ENCODE data around the gene RAB3D. TPM values are rescaled to one million over a fixed set of nuclear protein-coding genes. Genes with fewer than 3 reads are reported as not detected.

The RAB3D gene, protein sequence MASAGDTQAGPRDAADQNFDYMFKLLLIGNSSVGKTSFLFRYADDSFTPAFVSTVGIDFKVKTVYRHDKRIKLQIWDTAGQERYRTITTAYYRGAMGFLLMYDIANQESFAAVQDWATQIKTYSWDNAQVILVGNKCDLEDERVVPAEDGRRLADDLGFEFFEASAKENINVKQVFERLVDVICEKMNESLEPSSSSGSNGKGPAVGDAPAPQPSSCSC
- total RNA-seq, result 10 to 100 TPM; 33.9 to 81.2 TPM

DNA sequence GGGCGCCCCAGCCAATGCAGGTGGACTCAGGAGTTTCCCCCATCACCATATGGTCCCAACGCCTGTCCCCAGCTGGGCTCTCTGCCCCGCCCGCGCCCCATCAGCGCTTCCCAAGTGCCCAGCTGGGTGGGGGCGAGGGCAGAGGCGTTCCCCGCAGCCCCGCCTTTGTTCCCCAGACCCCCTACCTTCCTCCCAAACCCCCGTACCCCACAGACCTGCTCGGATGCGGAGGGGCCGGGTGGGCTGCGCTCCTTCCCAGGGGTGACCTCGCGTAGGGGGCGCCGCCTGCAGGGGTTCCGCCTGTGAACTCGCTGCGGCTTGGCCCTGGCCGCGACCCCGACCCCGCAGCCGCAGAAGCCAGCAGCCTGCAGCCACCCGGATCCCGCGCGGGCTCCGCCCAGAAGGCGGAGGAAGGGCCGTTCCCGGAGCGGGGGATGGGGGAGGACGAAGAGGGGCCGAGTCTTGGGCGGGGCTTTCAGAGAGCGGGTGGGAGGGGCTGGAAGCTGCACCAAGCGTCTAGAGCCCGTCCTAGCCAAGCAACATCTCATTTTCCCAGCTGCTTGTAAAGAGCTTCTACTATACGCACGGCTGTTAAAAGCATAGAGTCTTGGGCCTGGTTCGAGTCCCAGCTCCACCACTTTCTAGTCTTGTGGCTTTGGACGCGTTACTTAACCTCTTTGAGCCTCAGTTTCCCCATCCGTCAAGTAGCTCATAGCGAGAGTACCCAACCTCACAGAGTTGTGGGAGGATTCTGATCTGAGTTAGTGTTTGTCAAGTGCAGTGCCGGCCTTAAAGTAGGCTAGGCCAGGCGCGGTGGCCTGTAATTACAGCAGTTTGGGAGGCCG is at the start of gene RAB3D:
TSS of gene RAB3D (minus strand) at position 404 of the 845 bp plus-strand sequence. CDS start 2,258 bp downstream, outside the sequence.
- H3K9me3 ChIP-seq, result no peaks in the 10 kb centered on the region
- no peaks in the 10 kb centered on the region for H3K27me3 ChIP-seq (replicated peaks; ENCODE audit: insufficient read depth)
- peak within 1 kb of the TSS; percentile 87 to 90 for H3K27ac ChIP-seq
- peaks cover 12% of the 10 kb centered on the region for H3K4me1 ChIP-seq (replicated peaks)
- TF ChIP-seq, protein P1, sequence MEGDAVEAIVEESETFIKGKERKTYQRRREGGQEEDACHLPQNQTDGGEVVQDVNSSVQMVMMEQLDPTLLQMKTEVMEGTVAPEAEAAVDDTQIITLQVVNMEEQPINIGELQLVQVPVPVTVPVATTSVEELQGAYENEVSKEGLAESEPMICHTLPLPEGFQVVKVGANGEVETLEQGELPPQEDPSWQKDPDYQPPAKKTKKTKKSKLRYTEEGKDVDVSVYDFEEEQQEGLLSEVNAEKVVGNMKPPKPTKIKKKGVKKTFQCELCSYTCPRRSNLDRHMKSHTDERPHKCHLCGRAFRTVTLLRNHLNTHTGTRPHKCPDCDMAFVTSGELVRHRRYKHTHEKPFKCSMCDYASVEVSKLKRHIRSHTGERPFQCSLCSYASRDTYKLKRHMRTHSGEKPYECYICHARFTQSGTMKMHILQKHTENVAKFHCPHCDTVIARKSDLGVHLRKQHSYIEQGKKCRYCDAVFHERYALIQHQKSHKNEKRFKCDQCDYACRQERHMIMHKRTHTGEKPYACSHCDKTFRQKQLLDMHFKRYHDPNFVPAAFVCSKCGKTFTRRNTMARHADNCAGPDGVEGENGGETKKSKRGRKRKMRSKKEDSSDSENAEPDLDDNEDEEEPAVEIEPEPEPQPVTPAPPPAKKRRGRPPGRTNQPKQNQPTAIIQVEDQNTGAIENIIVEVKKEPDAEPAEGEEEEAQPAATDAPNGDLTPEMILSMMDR (IDR thresholded peaks at IDR 0.05), result no peak
- TF ChIP-seq POLR2AphosphoS5 (IDR thresholded peaks at IDR 0.05) (peak; percentile 85), POLR2A (IDR thresholded peaks at IDR 0.05) (peak; percentile 77)
- peak within 1 kb of the TSS; percentile 75 to 83 for H3K4me3 ChIP-seq
- H3K36me3 ChIP-seq, result peaks cover 0 to 14% of the 10 kb centered on the region in 2 donors
- intact Hi-C loops (cut with DNase I), result loop anchor here (5.0 kb wide), 1 partner anchor 38 kb away; no protein-coding TSS in a partner anchor
- peak; percentile 93 for DNase-seq (ENCODE audit: low spot score)
- 5% methylated on average over 53 of the region's 53 CpGs for WGBS

DNA sequence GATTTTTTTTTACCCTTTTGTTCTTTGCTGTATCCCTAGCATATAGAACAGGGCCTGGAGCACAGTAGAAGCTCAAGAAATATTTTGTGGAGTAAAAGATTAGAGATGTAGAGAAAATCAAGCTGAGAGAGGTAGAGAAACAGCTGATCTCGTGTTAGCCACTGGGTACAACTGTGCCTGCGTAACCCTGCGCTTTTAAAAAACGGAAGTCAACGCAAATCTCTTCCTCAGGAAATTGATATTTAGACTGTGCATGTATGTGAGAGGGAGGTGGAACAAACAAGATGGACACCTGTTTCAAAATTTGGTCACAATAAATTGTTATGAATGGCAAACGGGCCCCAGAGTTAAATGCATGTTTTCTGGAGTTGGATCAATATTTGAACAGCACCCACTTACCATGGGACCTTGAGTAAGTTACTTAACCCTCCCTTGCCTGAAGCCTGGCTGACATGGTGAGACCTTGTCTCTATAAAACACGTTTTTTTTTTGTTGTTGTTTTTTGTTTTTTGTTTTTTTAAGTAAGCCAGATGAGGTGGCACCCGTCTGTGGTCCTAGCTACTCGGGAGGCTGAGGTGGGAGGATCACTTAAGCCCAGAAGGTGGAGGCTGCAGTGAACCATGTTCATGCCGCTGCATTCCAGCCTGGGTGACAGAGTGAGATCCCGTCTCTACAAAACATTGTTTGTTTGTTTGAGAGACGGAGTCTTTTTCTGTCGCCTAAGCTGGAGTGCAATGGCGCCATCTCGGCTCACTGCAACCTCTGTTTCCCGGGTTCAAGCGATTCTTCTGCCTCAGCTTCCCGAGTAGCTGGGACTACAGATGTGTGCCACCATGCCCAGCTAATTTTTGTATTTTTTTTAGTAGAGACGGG is 47.9 kb upstream of the RAB3D start:
- H3K27ac ChIP-seq, result no peak overlapping the region
- WGBS, result 77% methylated on average over 19 of the region's 19 CpGs
- no peak for TF ChIP-seq POLR2A (IDR thresholded peaks at IDR 0.05)
- TF ChIP-seq, protein P1 (IDR thresholded peaks at IDR 0.05), result no peak
- TF ChIP-seq POLR2AphosphoS5 (IDR thresholded peaks at IDR 0.05), result no peak
- no peaks in the 10 kb centered on the region for H3K27me3 ChIP-seq (replicated peaks; ENCODE audit: insufficient read depth)
- H3K9me3 ChIP-seq, result no peaks in the 10 kb centered on the region
- peaks cover 7% of the 10 kb centered on the region for H3K4me1 ChIP-seq (replicated peaks)
- DNase-seq (ENCODE audit: low spot score), result no peak
- H3K36me3 ChIP-seq, result no peaks in the 10 kb centered on the region
- no peak overlapping the region for H3K4me3 ChIP-seq
- intact Hi-C loops (cut with DNase I), result loop anchor here (10.0 kb wide), 1 partner anchor 197 kb away; no protein-coding TSS in a partner anchor

DNA sequence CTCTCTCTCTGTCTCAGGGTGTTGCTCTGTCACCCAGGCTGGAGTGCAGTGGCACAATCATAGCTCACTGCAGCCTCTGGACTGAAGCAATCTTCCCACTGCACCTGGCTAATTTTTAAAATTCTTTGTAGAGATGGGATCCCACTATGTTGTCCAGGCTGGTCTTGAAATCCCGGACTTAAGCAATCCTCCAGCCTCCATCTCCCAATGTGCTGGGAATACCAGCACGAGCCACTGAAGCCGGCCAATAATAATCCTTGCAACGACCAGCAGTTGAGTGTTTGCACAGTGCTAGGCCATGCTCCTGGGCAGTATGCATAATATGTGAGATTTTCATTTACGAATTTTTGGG is 45.3 kb upstream of the RAB3D start:
- no peak for DNase-seq (ENCODE audit: low spot score)
- H3K36me3 ChIP-seq, result no peaks in the 10 kb centered on the region
- 85% methylated on average over 5 of the region's 5 CpGs for WGBS
- H3K27ac ChIP-seq, result no peak overlapping the region
- intact Hi-C loops (cut with DNase I), result loop anchor here (10.0 kb wide), 1 partner anchor 200 kb away; no protein-coding TSS in a partner anchor
- H3K27me3 ChIP-seq (replicated peaks; ENCODE audit: insufficient read depth), result no peaks in the 10 kb centered on the region
- TF ChIP-seq POLR2A (IDR thresholded peaks at IDR 0.05) (no peak), POLR2AphosphoS5 (IDR thresholded peaks at IDR 0.05) (no peak)
- TF ChIP-seq, protein P1 (IDR thresholded peaks at IDR 0.05), result no peak
- H3K4me3 ChIP-seq, result no peak overlapping the region
- no peaks in the 10 kb centered on the region for H3K9me3 ChIP-seq
- H3K4me1 ChIP-seq (replicated peaks), result peaks cover 13% of the 10 kb centered on the region

DNA sequence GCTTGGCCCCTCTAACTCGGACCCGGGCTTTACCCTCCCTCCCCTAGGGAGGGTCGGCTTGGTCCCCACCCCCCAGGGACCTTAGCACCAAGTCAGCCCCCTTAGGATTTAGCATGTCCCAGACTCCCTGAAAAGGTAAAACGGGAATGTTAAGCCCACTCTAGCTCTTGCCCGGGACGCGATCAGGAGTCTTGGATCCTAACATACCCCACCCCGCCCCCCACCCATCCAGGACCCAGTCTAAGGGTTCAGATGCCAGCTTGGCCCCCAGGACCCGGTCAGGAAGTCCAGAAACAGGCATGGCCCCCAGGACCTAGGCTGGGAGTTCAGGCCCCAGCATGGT is 44.2 kb upstream of the RAB3D start:
- Histone ChIP-seq H3K4me3 (peak overlapping the region; percentile 10 to 26), H3K27me3 (replicated peaks; ENCODE audit: insufficient read depth) (no peaks in the 10 kb centered on the region), H3K9me3 (no peaks in the 10 kb centered on the region), H3K36me3 (no peaks in the 10 kb centered on the region), H3K27ac (peak overlapping the region; percentile 50 to 51), H3K4me1 (replicated peaks) (peaks cover 13% of the 10 kb centered on the region)
- intact Hi-C loops (cut with DNase I), result loop anchor here (10.0 kb wide), 1 partner anchor 201 kb away; no protein-coding TSS in a partner anchor
- no peak for DNase-seq (ENCODE audit: low spot score)
- 4% methylated on average over 9 of the region's 9 CpGs for WGBS
- TF ChIP-seq, protein P1 (IDR thresholded peaks at IDR 0.05), result no peak
- TF ChIP-seq POLR2A (IDR thresholded peaks at IDR 0.05) (no peak), POLR2AphosphoS5 (IDR thresholded peaks at IDR 0.05) (no peak)
